HepG2 (cell line): ENCODE measurements around the gene GPR87. TPM values are rescaled to one million over a fixed set of nuclear protein-coding genes. Genes with fewer than 3 reads are reported as not detected.

Experiments used
- ATAC-seq: fragments of 200-7000 bp; cut with Tn5 transposase; 3 replicates; pipeline ENCODE4 v1.9.1; 2020; ENCODE audit warnings: mild to moderate bottlenecking, moderate library complexity
- BruUV-seq: library from RNA; stranded (reverse); fragments of 400-500 nt; replicated peaks from 2 replicates; lab custom pipeline; 2021; lab: Mats Ljungman, UMichigan
- CTCF ChIA-PET: fragments of 300-600 bp; formaldehyde crosslinking; extraction: SDS; loops from one replicate; lab custom pipeline; 2021; ENCODE audit warnings: low total read pairs, inconsistent platforms, low intra/inter-chr PET ratio; lab: Yijun Ruan, JAX
- POLR2A ChIA-PET: fragments of 350-600 bp; sonication (Branson Sonifier 250); formaldehyde crosslinking; loops from one replicate; lab custom pipeline; 2020; ENCODE audit warnings: antibody characterized with exemption, inconsistent platforms; lab: Yijun Ruan, JAX
- DNase-seq: peaks from one replicate; pipeline ENCODE4 v3.0.0-alpha.2; 2015; ENCODE audit warnings: low spot score
- FAIRE-seq: peaks from 3 replicates; lab custom pipeline; 2011; peaks lifted over from hg19 to GRCh38; lab: Jason Lieb, UNC
- H2AFZ ChIP-seq: one replicate; pipeline ENCODE4 v1.6.1; 2011; ENCODE audit warnings: low read length, inconsistent platforms
- H3K27ac ChIP-seq: fragments of 300-600 bp; 3 replicates; pipeline ENCODE4 v1.8.0; 2011; ENCODE audit warnings: mixed run types, mild to moderate bottlenecking, mixed read lengths, low read length, inconsistent platforms; ENCODE audit not compliant: insufficient read depth; ENCODE audit errors: extremely low read length
- H3K27me3 ChIP-seq, 2 experiments: fragments of 200-600 bp in 1 of 2; 2 replicates in 1 of 2; 3 replicates in 1 of 2; pipeline versions ENCODE4 v1.6.0 to v1.8.0; 2011; ENCODE audit warnings: low read length in 2 of 2, mild to moderate bottlenecking in 2 of 2, moderate library complexity in 2 of 2, inconsistent platforms in 1 of 2; ENCODE audit not compliant: insufficient read depth in 2 of 2, control insufficient read depth in 1 of 2
- H3K36me3 ChIP-seq, 2 experiments: fragments of 200-600 bp in 1 of 2; replicated peaks in 1 of 2; 2 replicates in 1 of 2; 3 replicates in 1 of 2; pipeline versions ENCODE4 v1.5.1 to v1.8.0; 2011; ENCODE audit warnings: low read length in 2 of 2, inconsistent platforms in 1 of 2; ENCODE audit not compliant: insufficient read depth in 2 of 2, control insufficient read depth in 1 of 2
- H3K4me1 ChIP-seq: 2 replicates; pipeline ENCODE4 v1.5.1; 2012; ENCODE audit warnings: low read length, inconsistent platforms; ENCODE audit not compliant: insufficient read depth
- H3K4me2 ChIP-seq: 2 replicates; pipeline ENCODE4 v1.6.0; 2011; ENCODE audit warnings: low read depth, low read length, inconsistent platforms
- H3K4me3 ChIP-seq, 3 experiments: fragments of 200-600 bp in 1 of 3; sonication (generic), shearing (Covaris generic) in 1 of 3; replicated peaks in 1 of 3; 2 replicates each; pipeline ENCODE4 v1.5.1; 2011 to 2016; ENCODE audit warnings: low read length in 3 of 3, inconsistent platforms in 2 of 3, low read depth in 2 of 3, mild to moderate bottlenecking in 2 of 3, control low read depth in 1 of 3, mixed read lengths in 1 of 3; ENCODE audit not compliant: insufficient read depth in 1 of 3
- H3K79me2 ChIP-seq: one replicate; pipeline ENCODE4 v1.6.1; 2011; ENCODE audit warnings: low read length, inconsistent platforms; ENCODE audit not compliant: insufficient read depth
- H3K9ac ChIP-seq: 2 replicates; pipeline ENCODE4 v1.6.0; 2011; ENCODE audit warnings: mild to moderate bottlenecking, low read depth, low read length, inconsistent platforms; ENCODE audit not compliant: insufficient read depth
- H3K9me3 ChIP-seq: 2 replicates; pipeline ENCODE4 v1.5.1; 2012; ENCODE audit warnings: mild to moderate bottlenecking, low read length
- H4K20me1 ChIP-seq: 2 replicates; pipeline ENCODE4 v1.6.0; 2011; ENCODE audit warnings: inconsistent platforms, mild to moderate bottlenecking, low read length, moderate library complexity; ENCODE audit not compliant: insufficient read depth
- ERF ChIP-seq: IDR thresholded peaks from 2 replicates; pipeline ENCODE4 v1.6.1; 2018; ENCODE audit warnings: missing biosample characterization, missing genetic modification reagents
- GABPB1 ChIP-seq: IDR thresholded peaks from 2 replicates; pipeline ENCODE4 v1.6.1; 2016; ENCODE audit warnings: mild to moderate bottlenecking, missing genetic modification reagents, moderate library complexity, missing compliant biosample characterization
- GZF1 ChIP-seq: sonication (generic); formaldehyde crosslinking; IDR thresholded peaks from 2 replicates; pipeline ENCODE4 v1.5.1; 2020; ENCODE audit warnings: mild to moderate bottlenecking, missing genetic modification reagents
- HOXA5 ChIP-seq: sonication (generic); formaldehyde crosslinking; IDR thresholded peaks from 2 replicates; pipeline ENCODE4 v1.4.0; 2020; ENCODE audit warnings: missing genetic modification reagents
- NONO ChIP-seq, 2 experiments: fragments of 450-650 bp in 1 of 2; sonication (generic) in 1 of 2; formaldehyde crosslinking in 1 of 2; IDR thresholded peaks in 1 of 2; conservative IDR thresholded peaks in 1 of 2; 2 replicates each; pipeline versions ENCODE4 v1.6.1 to v1.8.0; 2017 to 2022; ENCODE audit warnings: mild to moderate bottlenecking in 1 of 2, missing genetic modification reagents in 1 of 2, moderate library complexity in 1 of 2
- SMYD3 ChIP-seq: sonication (generic); formaldehyde crosslinking; IDR thresholded peaks from 2 replicates; pipeline ENCODE4 v1.8.1; 2023; ENCODE audit warnings: mild to moderate bottlenecking, missing genetic modification reagents
- YEATS2 ChIP-seq: sonication (generic); formaldehyde crosslinking; IDR thresholded peaks from 2 replicates; pipeline ENCODE4 v1.4.0; 2020; ENCODE audit warnings: missing genetic modification reagents, borderline replicate concordance
- ZNF143 ChIP-seq: sonication (generic); formaldehyde crosslinking; IDR thresholded peaks from 2 replicates; pipeline ENCODE4 v1.4.0; 2020; ENCODE audit warnings: missing genetic modification reagents
- in situ Hi-C: cut with HindIII; loops from 2 replicates; pipeline ENCODE4 v1.10.0; 2017; ENCODE audit warnings: low pct_unique_long_range_greater_than_20kb; ENCODE audit not compliant: extremely low pct_ligation_motif_present
- intact Hi-C: fragments of 100-400 bp; cut with micrococcal nuclease; formaldehyde crosslinking; loops from one replicate; pipeline ENCODE4 v1.10.0; 2022; ENCODE audit not compliant: unreplicated experiment
- polyA plus RNA-seq, 8 experiments: library from polyadenylated mRNA; depleted of rRNA in 3 of 8; stranded (reverse) in 7 of 8; unstranded in 1 of 8; fragments of >200 nt; fragmentation: Illumina TruSeq in 4 of 8; extraction: Trizol in 4 of 8; gene quantifications; 2 replicates each; pipeline versions ENCODE4 v1.2.1 to v1.2.3, GENCODE V29; 2011 to 2016; ENCODE audit warnings: low read depth in 4 of 8, missing spikeins in 1 of 8, mixed read lengths in 1 of 8; ENCODE audit not compliant: insufficient read depth in 1 of 8
- total RNA-seq, 5 experiments: library from RNA; depleted of rRNA; stranded (reverse); fragments of >200 nt; fragmentation: Illumina TruSeq; extraction: Trizol; gene quantifications; 2 replicates each; pipeline ENCODE4 v1.2.3, GENCODE V29; 2016; ENCODE audit warnings: low read depth in 1 of 5
- TF ChIP-seq, protein P1 (sequence below): sonication (generic); formaldehyde crosslinking; IDR thresholded peaks from 2 replicates; pipeline ENCODE4 v1.8.1; 2023; ENCODE audit warnings: missing genetic modification reagents, mild to moderate bottlenecking, borderline replicate concordance
- TF ChIP-seq, protein P2 (sequence below): sonication (generic); formaldehyde crosslinking; IDR thresholded peaks from 2 replicates; pipeline ENCODE4 v1.4.0; 2020; ENCODE audit warnings: mild to moderate bottlenecking, missing genetic modification reagents
- TF ChIP-seq, protein P3 (sequence below): sonication (generic); formaldehyde crosslinking; IDR thresholded peaks from 2 replicates; pipeline ENCODE4 v1.5.1; 2020; ENCODE audit warnings: missing genetic modification reagents, mild to moderate bottlenecking, borderline replicate concordance
- TF ChIP-seq, protein P4 (sequence below): sonication (generic); formaldehyde crosslinking; IDR thresholded peaks from 2 replicates; pipeline ENCODE4 v1.4.0; 2020; ENCODE audit warnings: missing genetic modification reagents
- TF ChIP-seq, protein P5 (sequence below): sonication (generic); formaldehyde crosslinking; IDR thresholded peaks from 2 replicates; pipeline ENCODE4 v1.8.1; 2022; ENCODE audit warnings: mild to moderate bottlenecking, missing genetic modification reagents
- TF ChIP-seq, protein P6 (sequence below): sonication (generic); formaldehyde crosslinking; IDR thresholded peaks from 2 replicates; pipeline ENCODE4 v1.4.0; 2020; ENCODE audit warnings: missing genetic modification reagents, mild to moderate bottlenecking, borderline replicate concordance
- TF ChIP-seq, protein P7 (sequence below): sonication (generic); IDR thresholded peaks from 2 replicates; pipeline ENCODE4 v1.6.1; 2016; ENCODE audit warnings: low read depth, borderline replicate concordance

GPR87 gene
- total and polyA plus RNA-seq, 2 of the 13 experiments (the other 11 are each of a cell fraction or from before 2014, with no cell fraction given), result not detected

DNA sequence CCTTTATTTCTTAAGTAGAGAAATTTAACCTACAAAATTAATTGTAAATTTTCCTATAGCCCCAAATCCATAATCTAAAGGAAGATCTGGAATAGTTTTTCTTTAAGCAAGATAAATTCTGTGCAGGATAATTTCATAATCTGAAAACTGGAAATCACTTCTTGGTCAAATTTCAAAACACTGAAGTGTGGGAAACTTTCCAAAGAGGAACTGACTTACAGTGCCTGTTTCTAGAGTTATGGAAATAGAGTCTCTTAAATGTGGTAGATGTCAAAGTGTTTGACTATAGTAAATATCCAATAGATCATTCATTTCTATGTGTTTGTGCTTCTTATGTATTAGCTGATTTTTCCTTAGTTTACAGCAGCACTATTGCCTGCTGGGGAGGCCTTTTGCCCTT, 14.3 kb upstream of the GPR87 start:
- no peak overlapping the region for H3K4me2 ChIP-seq
- BruUV-seq, result no TSS peak
- no peak overlapping the region for H3K4me3 ChIP-seq
- in situ Hi-C loops (no loop called here), intact Hi-C loops (no loop called here)
- no peaks in the 10 kb centered on the region for H3K36me3 ChIP-seq
- no peaks in the 10 kb centered on the region for H3K9me3 ChIP-seq
- POLR2A ChIA-PET, result no interaction called here
- ATAC-seq (no peak), FAIRE-seq (no peak), DNase-seq (no peak)
- CTCF ChIA-PET, result no interaction called here
- H3K79me2 ChIP-seq, result no peaks in the 10 kb centered on the region
- H3K4me1 ChIP-seq, result no peaks in the 10 kb centered on the region
- H4K20me1 ChIP-seq, result no peaks in the 10 kb centered on the region
- no peak overlapping the region for H3K27ac ChIP-seq
- TF ChIP-seq NONO (IDR thresholded peaks at IDR 0.05) (no peak), NONO (CRISPR knock-in tag; conservative IDR thresholded peaks at IDR 0.05) (no peak), YEATS2 (CRISPR knock-in tag) (no peak), HOXA5 (CRISPR knock-in tag) (no peak), GABPB1 (CRISPR knock-in tag) (no peak), SMYD3 (CRISPR knock-in tag) (no peak), ERF (no peak), ZNF143 (CRISPR knock-in tag) (no peak), GZF1 (CRISPR knock-in tag) (no peak)
- TF ChIP-seq, protein P1, sequence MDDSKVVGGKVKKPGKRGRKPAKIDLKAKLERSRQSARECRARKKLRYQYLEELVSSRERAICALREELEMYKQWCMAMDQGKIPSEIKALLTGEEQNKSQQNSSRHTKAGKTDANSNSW (CRISPR knock-in tag), result no peak
- TF ChIP-seq, protein P2, sequence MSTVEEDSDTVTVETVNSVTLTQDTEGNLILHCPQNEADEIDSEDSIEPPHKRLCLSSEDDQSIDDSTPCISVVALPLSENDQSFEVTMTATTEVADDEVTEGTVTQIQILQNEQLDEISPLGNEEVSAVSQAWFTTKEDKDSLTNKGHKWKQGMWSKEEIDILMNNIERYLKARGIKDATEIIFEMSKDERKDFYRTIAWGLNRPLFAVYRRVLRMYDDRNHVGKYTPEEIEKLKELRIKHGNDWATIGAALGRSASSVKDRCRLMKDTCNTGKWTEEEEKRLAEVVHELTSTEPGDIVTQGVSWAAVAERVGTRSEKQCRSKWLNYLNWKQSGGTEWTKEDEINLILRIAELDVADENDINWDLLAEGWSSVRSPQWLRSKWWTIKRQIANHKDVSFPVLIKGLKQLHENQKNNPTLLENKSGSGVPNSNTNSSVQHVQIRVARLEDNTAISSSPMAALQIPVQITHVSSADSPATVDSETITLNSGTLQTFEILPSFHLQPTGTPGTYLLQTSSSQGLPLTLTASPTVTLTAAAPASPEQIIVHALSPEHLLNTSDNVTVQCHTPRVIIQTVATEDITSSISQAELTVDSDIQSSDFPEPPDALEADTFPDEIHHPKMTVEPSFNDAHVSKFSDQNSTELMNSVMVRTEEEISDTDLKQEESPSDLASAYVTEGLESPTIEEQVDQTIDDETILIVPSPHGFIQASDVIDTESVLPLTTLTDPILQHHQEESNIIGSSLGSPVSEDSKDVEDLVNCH (CRISPR knock-in tag), result no peak
- TF ChIP-seq, protein P3, sequence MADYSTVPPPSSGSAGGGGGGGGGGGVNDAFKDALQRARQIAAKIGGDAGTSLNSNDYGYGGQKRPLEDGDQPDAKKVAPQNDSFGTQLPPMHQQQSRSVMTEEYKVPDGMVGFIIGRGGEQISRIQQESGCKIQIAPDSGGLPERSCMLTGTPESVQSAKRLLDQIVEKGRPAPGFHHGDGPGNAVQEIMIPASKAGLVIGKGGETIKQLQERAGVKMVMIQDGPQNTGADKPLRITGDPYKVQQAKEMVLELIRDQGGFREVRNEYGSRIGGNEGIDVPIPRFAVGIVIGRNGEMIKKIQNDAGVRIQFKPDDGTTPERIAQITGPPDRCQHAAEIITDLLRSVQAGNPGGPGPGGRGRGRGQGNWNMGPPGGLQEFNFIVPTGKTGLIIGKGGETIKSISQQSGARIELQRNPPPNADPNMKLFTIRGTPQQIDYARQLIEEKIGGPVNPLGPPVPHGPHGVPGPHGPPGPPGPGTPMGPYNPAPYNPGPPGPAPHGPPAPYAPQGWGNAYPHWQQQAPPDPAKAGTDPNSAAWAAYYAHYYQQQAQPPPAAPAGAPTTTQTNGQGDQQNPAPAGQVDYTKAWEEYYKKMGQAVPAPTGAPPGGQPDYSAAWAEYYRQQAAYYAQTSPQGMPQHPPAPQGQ (CRISPR knock-in tag), result no peak
- TF ChIP-seq, protein P4, sequence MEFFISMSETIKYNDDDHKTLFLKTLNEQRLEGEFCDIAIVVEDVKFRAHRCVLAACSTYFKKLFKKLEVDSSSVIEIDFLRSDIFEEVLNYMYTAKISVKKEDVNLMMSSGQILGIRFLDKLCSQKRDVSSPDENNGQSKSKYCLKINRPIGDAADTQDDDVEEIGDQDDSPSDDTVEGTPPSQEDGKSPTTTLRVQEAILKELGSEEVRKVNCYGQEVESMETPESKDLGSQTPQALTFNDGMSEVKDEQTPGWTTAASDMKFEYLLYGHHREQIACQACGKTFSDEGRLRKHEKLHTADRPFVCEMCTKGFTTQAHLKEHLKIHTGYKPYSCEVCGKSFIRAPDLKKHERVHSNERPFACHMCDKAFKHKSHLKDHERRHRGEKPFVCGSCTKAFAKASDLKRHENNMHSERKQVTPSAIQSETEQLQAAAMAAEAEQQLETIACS (CRISPR knock-in tag), result no peak
- TF ChIP-seq, protein P5, sequence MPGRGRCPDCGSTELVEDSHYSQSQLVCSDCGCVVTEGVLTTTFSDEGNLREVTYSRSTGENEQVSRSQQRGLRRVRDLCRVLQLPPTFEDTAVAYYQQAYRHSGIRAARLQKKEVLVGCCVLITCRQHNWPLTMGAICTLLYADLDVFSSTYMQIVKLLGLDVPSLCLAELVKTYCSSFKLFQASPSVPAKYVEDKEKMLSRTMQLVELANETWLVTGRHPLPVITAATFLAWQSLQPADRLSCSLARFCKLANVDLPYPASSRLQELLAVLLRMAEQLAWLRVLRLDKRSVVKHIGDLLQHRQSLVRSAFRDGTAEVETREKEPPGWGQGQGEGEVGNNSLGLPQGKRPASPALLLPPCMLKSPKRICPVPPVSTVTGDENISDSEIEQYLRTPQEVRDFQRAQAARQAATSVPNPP (CRISPR knock-in tag), result no peak
- TF ChIP-seq, protein P6, sequence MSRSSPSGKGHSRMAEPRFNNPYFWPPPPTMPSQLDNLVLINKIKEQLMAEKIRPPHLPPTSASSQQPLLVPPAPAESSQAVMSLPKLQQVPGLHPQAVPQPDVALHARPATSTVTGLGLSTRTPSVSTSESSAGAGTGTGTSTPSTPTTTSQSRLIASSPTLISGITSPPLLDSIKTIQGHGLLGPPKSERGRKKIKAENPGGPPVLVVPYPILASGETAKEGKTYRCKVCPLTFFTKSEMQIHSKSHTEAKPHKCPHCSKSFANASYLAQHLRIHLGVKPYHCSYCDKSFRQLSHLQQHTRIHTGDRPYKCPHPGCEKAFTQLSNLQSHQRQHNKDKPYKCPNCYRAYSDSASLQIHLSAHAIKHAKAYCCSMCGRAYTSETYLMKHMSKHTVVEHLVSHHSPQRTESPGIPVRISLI, result no peak
- TF ChIP-seq, protein P7, sequence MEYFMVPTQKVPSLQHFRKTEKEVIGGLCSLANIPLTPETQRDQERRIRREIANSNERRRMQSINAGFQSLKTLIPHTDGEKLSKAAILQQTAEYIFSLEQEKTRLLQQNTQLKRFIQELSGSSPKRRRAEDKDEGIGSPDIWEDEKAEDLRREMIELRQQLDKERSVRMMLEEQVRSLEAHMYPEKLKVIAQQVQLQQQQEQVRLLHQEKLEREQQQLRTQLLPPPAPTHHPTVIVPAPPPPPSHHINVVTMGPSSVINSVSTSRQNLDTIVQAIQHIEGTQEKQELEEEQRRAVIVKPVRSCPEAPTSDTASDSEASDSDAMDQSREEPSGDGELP, result no peak
- no peaks in the 10 kb centered on the region for H3K27me3 ChIP-seq
- H3K9ac ChIP-seq, result no peak overlapping the region
- H2AFZ ChIP-seq, result no peak overlapping the region
